Measurements from ENCODE around the gene SLC12A1. TPM values are rescaled to one million over a fixed set of nuclear protein-coding genes. Genes with fewer than 3 reads are reported as not detected.

SLC12A1 gene
- total RNA-seq, 1 experiment from 2014 or later, result 0.14 TPM

- Histone ChIP-seq H3K36me3 (replicated peaks; ENCODE audit: control insufficient read depth, insufficient read depth, low read length) (no peaks in the 10 kb centered on the region), H3K4me3 (ENCODE audit: insufficient read depth, low read depth, low read length) (no peak overlapping the region), H3K27me3 (ENCODE audit: control insufficient read depth, insufficient read depth, low read length) (no peaks in the 10 kb centered on the region)
- DNase-seq, result no peak
Observed at GRCh38 chr15:48267766-48268165, 61.7 kb downstream of the SLC12A1 start.

GRCh38 chr15:48273049-48273448, 66.9 kb downstream of the SLC12A1 start:
- H3K36me3 ChIP-seq (replicated peaks; ENCODE audit: control insufficient read depth, insufficient read depth, low read length), result no peaks in the 10 kb centered on the region
- no peak overlapping the region for H3K4me3 ChIP-seq (ENCODE audit: insufficient read depth, low read depth, low read length)
- no peak for DNase-seq
- H3K27me3 ChIP-seq (ENCODE audit: control insufficient read depth, insufficient read depth, low read length), result no peaks in the 10 kb centered on the region

GRCh38 chr15:48278666-48279065, 72.6 kb downstream of the SLC12A1 start:
- no peak overlapping the region for H3K4me3 ChIP-seq (ENCODE audit: insufficient read depth, low read depth, low read length)
- no peak for DNase-seq
- H3K27me3 ChIP-seq (ENCODE audit: control insufficient read depth, insufficient read depth, low read length), result no peaks in the 10 kb centered on the region
- no peaks in the 10 kb centered on the region for H3K36me3 ChIP-seq (replicated peaks; ENCODE audit: control insufficient read depth, insufficient read depth, low read length)

GRCh38 chr15:48279608-48280007, 73.5 kb downstream of the SLC12A1 start:
- Histone ChIP-seq H3K27me3 (ENCODE audit: control insufficient read depth, insufficient read depth, low read length) (no peaks in the 10 kb centered on the region), H3K4me3 (ENCODE audit: insufficient read depth, low read depth, low read length) (no peak overlapping the region), H3K36me3 (replicated peaks; ENCODE audit: control insufficient read depth, insufficient read depth, low read length) (no peaks in the 10 kb centered on the region)
- no peak for DNase-seq

- Histone ChIP-seq H3K4me3 (ENCODE audit: insufficient read depth, low read depth, low read length) (no peak overlapping the region), H3K36me3 (replicated peaks; ENCODE audit: control insufficient read depth, insufficient read depth, low read length) (no peaks in the 10 kb centered on the region), H3K27me3 (ENCODE audit: control insufficient read depth, insufficient read depth, low read length) (no peaks in the 10 kb centered on the region)
- no peak for DNase-seq
Observed at GRCh38 chr15:48281674-48282073, 75.6 kb downstream of the SLC12A1 start.

GRCh38 chr15:48282216-48282615, 76.1 kb downstream of the SLC12A1 start:
- Histone ChIP-seq H3K4me3 (ENCODE audit: insufficient read depth, low read depth, low read length) (no peak overlapping the region), H3K36me3 (replicated peaks; ENCODE audit: control insufficient read depth, insufficient read depth, low read length) (no peaks in the 10 kb centered on the region), H3K27me3 (ENCODE audit: control insufficient read depth, insufficient read depth, low read length) (no peaks in the 10 kb centered on the region)
- no peak for DNase-seq

GRCh38 chr15:48283396-48284145, 77.5 kb downstream of the SLC12A1 start:
- H3K4me3 ChIP-seq (ENCODE audit: insufficient read depth, low read depth, low read length), result no peak overlapping the region
- DNase-seq, result no peak
- H3K27me3 ChIP-seq (ENCODE audit: control insufficient read depth, insufficient read depth, low read length), result no peaks in the 10 kb centered on the region
- no peaks in the 10 kb centered on the region for H3K36me3 ChIP-seq (replicated peaks; ENCODE audit: control insufficient read depth, insufficient read depth, low read length)

- peak; percentile 41 for DNase-seq
- H3K4me3 ChIP-seq (ENCODE audit: insufficient read depth, low read depth, low read length), result no peak overlapping the region
- H3K27me3 ChIP-seq (ENCODE audit: control insufficient read depth, insufficient read depth, low read length), result no peaks in the 10 kb centered on the region
- no peaks in the 10 kb centered on the region for H3K36me3 ChIP-seq (replicated peaks; ENCODE audit: control insufficient read depth, insufficient read depth, low read length)
Observed at GRCh38 chr15:48285329-48286214, 79.5 kb downstream of the SLC12A1 start.

- Histone ChIP-seq H3K27me3 (ENCODE audit: control insufficient read depth, insufficient read depth, low read length) (no peaks in the 10 kb centered on the region), H3K4me3 (ENCODE audit: insufficient read depth, low read depth, low read length) (no peak overlapping the region), H3K36me3 (replicated peaks; ENCODE audit: control insufficient read depth, insufficient read depth, low read length) (no peaks in the 10 kb centered on the region)
- no peak for DNase-seq
Observed at GRCh38 chr15:48289628-48290027, 83.5 kb downstream of the SLC12A1 start.

GRCh38 chr15:48292458-48292857, 86.4 kb downstream of the SLC12A1 start:
- H3K36me3 ChIP-seq (replicated peaks; ENCODE audit: control insufficient read depth, insufficient read depth, low read length), result no peaks in the 10 kb centered on the region
- H3K27me3 ChIP-seq (ENCODE audit: control insufficient read depth, insufficient read depth, low read length), result no peaks in the 10 kb centered on the region
- no peak for DNase-seq
- no peak overlapping the region for H3K4me3 ChIP-seq (ENCODE audit: insufficient read depth, low read depth, low read length)

- no peaks in the 10 kb centered on the region for H3K36me3 ChIP-seq (replicated peaks; ENCODE audit: control insufficient read depth, insufficient read depth, low read length)
- DNase-seq, result no peak
- H3K27me3 ChIP-seq (ENCODE audit: control insufficient read depth, insufficient read depth, low read length), result no peaks in the 10 kb centered on the region
- H3K4me3 ChIP-seq (ENCODE audit: insufficient read depth, low read depth, low read length), result no peak overlapping the region
Observed at GRCh38 chr15:48297668-48298067, 91.6 kb downstream of the SLC12A1 start.

- no peak overlapping the region for H3K4me3 ChIP-seq (ENCODE audit: insufficient read depth, low read depth, low read length)
- no peaks in the 10 kb centered on the region for H3K27me3 ChIP-seq (ENCODE audit: control insufficient read depth, insufficient read depth, low read length)
- peak; percentile 25 for DNase-seq
- H3K36me3 ChIP-seq (replicated peaks; ENCODE audit: control insufficient read depth, insufficient read depth, low read length), result no peaks in the 10 kb centered on the region
Observed at GRCh38 chr15:48298914-48299313, 92.8 kb downstream of the SLC12A1 start.

- no peaks in the 10 kb centered on the region for H3K36me3 ChIP-seq (replicated peaks; ENCODE audit: control insufficient read depth, insufficient read depth, low read length)
- no peak for DNase-seq
- H3K27me3 ChIP-seq (ENCODE audit: control insufficient read depth, insufficient read depth, low read length), result no peaks in the 10 kb centered on the region
- H3K4me3 ChIP-seq (ENCODE audit: insufficient read depth, low read depth, low read length), result no peak overlapping the region
Observed at GRCh38 chr15:48300038-48300437, 93.9 kb downstream of the SLC12A1 start.

- H3K27me3 ChIP-seq (ENCODE audit: control insufficient read depth, insufficient read depth, low read length), result no peaks in the 10 kb centered on the region
- no peak overlapping the region for H3K4me3 ChIP-seq (ENCODE audit: insufficient read depth, low read depth, low read length)
- DNase-seq, result peak; percentile 45
- no peaks in the 10 kb centered on the region for H3K36me3 ChIP-seq (replicated peaks; ENCODE audit: control insufficient read depth, insufficient read depth, low read length)
Observed at GRCh38 chr15:48304398-48304797, 98.3 kb downstream of the SLC12A1 start.

GRCh38 chr15:48306639-48307038, 100.5 kb downstream of the SLC12A1 start:
- no peaks in the 10 kb centered on the region for H3K36me3 ChIP-seq (replicated peaks; ENCODE audit: control insufficient read depth, insufficient read depth, low read length)
- DNase-seq, result peak; percentile 35
- H3K4me3 ChIP-seq (ENCODE audit: insufficient read depth, low read depth, low read length), result no peak overlapping the region
- no peaks in the 10 kb centered on the region for H3K27me3 ChIP-seq (ENCODE audit: control insufficient read depth, insufficient read depth, low read length)

Measured in H7 (cell line).